ENCODE measurements around the gene CHST2. TPM values are rescaled to one million over a fixed set of nuclear protein-coding genes. Genes with fewer than 3 reads are reported as not detected.

Gene CHST2
- total RNA-seq, 6 donors from 2014 or later: 2.1 to 12.8 (median 11.7) TPM

DNA sequence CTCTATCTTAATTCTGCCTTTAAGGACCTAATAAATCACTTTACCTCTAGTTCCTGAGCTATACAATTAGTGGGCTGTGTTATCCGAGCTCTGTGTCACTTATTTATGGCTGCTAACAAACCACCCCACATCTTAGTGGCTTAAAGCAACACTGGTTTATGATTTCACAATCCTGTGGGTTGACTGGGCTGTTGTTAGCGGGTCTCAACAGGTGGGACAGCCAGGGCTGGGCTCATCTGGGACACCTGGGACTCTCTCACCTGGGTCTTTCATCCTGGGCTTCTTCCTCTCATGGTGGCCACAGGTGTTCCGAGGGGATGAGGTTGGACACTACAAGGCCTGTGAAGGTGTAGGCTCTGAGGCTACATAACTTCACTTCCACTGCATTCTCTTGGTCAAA lies 35.8 kb upstream of the CHST2 start:
- no peak overlapping the region for H3K4me3 ChIP-seq
- H3K9me3 ChIP-seq: no peaks in the 10 kb centered on the region
- ATAC-seq (ENCODE audit: low FRiP score in 2 of 2) (no peak), DNase-seq (no peak)
- no peaks in the 10 kb centered on the region for H3K36me3 ChIP-seq
- H3K27ac ChIP-seq: no peak overlapping the region
- 74 to 75% methylated on average over 2 to 3 of the region's 3 CpGs for WGBS, 2 donors
- no peaks in the 10 kb centered on the region for H3K4me1 ChIP-seq
- TF ChIP-seq EP300 (IDR thresholded peaks at IDR 0.05) (no peak), POLR2AphosphoS5 (IDR thresholded peaks at IDR 0.05) (no peak), POLR2A (IDR thresholded peaks at IDR 0.05) (no peak)
- TF ChIP-seq, protein P1, sequence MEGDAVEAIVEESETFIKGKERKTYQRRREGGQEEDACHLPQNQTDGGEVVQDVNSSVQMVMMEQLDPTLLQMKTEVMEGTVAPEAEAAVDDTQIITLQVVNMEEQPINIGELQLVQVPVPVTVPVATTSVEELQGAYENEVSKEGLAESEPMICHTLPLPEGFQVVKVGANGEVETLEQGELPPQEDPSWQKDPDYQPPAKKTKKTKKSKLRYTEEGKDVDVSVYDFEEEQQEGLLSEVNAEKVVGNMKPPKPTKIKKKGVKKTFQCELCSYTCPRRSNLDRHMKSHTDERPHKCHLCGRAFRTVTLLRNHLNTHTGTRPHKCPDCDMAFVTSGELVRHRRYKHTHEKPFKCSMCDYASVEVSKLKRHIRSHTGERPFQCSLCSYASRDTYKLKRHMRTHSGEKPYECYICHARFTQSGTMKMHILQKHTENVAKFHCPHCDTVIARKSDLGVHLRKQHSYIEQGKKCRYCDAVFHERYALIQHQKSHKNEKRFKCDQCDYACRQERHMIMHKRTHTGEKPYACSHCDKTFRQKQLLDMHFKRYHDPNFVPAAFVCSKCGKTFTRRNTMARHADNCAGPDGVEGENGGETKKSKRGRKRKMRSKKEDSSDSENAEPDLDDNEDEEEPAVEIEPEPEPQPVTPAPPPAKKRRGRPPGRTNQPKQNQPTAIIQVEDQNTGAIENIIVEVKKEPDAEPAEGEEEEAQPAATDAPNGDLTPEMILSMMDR (IDR thresholded peaks at IDR 0.05): no peak
- no peaks in the 10 kb centered on the region for H3K27me3 ChIP-seq

GRCh38 chr3:143084856-143085731 lies 34.5 kb upstream of the CHST2 start:
- ATAC-seq (ENCODE audit: low FRiP score in 2 of 2) (peak; percentile 32 to 67), DNase-seq (peak in 1 of 2 donors; percentile 55)
- no peak overlapping the region for H3K4me3 ChIP-seq
- TF ChIP-seq EP300 (IDR thresholded peaks at IDR 0.05): no peak
- TF ChIP-seq, protein P1 (IDR thresholded peaks at IDR 0.05): no peak
- no peak for TF ChIP-seq POLR2A (IDR thresholded peaks at IDR 0.05)
- TF ChIP-seq POLR2AphosphoS5 (IDR thresholded peaks at IDR 0.05): no peak
- H3K36me3 ChIP-seq: no peaks in the 10 kb centered on the region
- no peak overlapping the region for H3K27ac ChIP-seq
- 83 to 87% methylated on average over 15 to 17 of the region's 17 CpGs for WGBS, 2 donors
- no peaks in the 10 kb centered on the region for H3K27me3 ChIP-seq
- H3K9me3 ChIP-seq: no peaks in the 10 kb centered on the region
- H3K4me1 ChIP-seq: no peaks in the 10 kb centered on the region

- Histone ChIP-seq H3K4me3 (no peak overlapping the region), H3K27ac (no peak overlapping the region), H3K36me3 (no peaks in the 10 kb centered on the region), H3K9me3 (no peaks in the 10 kb centered on the region), H3K4me1 (no peaks in the 10 kb centered on the region), H3K27me3 (no peaks in the 10 kb centered on the region)
- DNase-seq (no peak), ATAC-seq (ENCODE audit: low FRiP score in 2 of 2) (no peak)
- TF ChIP-seq, protein P1 (IDR thresholded peaks at IDR 0.05): no peak
- TF ChIP-seq EP300 (IDR thresholded peaks at IDR 0.05): no peak
- no peak for TF ChIP-seq POLR2AphosphoS5 (IDR thresholded peaks at IDR 0.05)
- TF ChIP-seq POLR2A (IDR thresholded peaks at IDR 0.05): no peak
- WGBS, 2 donors: 85 to 95% methylated on average over 1 of the region's 1 CpG
These were observed 30.7 kb upstream of the CHST2 start for GRCh38 chr3:143088835-143089234.

- H3K4me1 ChIP-seq: no peaks in the 10 kb centered on the region
- no peaks in the 10 kb centered on the region for H3K36me3 ChIP-seq
- ATAC-seq (ENCODE audit: low FRiP score in 2 of 2): no peak
- TF ChIP-seq POLR2AphosphoS5 (IDR thresholded peaks at IDR 0.05) (no peak), POLR2A (IDR thresholded peaks at IDR 0.05) (no peak), EP300 (IDR thresholded peaks at IDR 0.05) (no peak)
- TF ChIP-seq, protein P1 (IDR thresholded peaks at IDR 0.05): no peak
- WGBS, 2 donors: 99% methylated on average over 4 of the region's 4 CpGs
- H3K27ac ChIP-seq: no peak overlapping the region
- H3K4me3 ChIP-seq: no peak overlapping the region
- H3K9me3 ChIP-seq: no peaks in the 10 kb centered on the region
- DNase-seq: no peak
- H3K27me3 ChIP-seq: no peaks in the 10 kb centered on the region
These were observed 29.6 kb upstream of the CHST2 start for GRCh38 chr3:143089965-143090364.

- WGBS, 2 donors: 44 to 50% methylated on average over 5 of the region's 5 CpGs
- no peak overlapping the region for H3K27ac ChIP-seq
- no peak overlapping the region for H3K4me3 ChIP-seq
- H3K27me3 ChIP-seq: no peaks in the 10 kb centered on the region
- H3K36me3 ChIP-seq: no peaks in the 10 kb centered on the region
- DNase-seq: no peak
- no peaks in the 10 kb centered on the region for H3K9me3 ChIP-seq
- no peak for ATAC-seq (ENCODE audit: low FRiP score in 2 of 2)
- TF ChIP-seq, protein P1 (IDR thresholded peaks at IDR 0.05): no peak
- TF ChIP-seq POLR2A (IDR thresholded peaks at IDR 0.05): no peak
- no peak for TF ChIP-seq POLR2AphosphoS5 (IDR thresholded peaks at IDR 0.05)
- no peak for TF ChIP-seq EP300 (IDR thresholded peaks at IDR 0.05)
- H3K4me1 ChIP-seq: no peaks in the 10 kb centered on the region
These were observed 29.1 kb upstream of the CHST2 start for GRCh38 chr3:143090486-143090885.
